Osteoblast (primary cell): ENCODE results near the gene SMIM26. TPM values are rescaled to one million over a fixed set of nuclear protein-coding genes. Genes with fewer than 3 reads are reported as not detected.

Experiments
- DNase-seq: peaks from one replicate; pipeline ENCODE4 v3.0.0; 2011; ENCODE audit warnings: low spot score, mixed read lengths; ENCODE audit not compliant: insufficient read length; ENCODE audit errors: missing footprints
- H2AFZ ChIP-seq: 2 replicates; pipeline ENCODE4 v1.6.0; 2011; ENCODE audit warnings: mild to moderate bottlenecking, low read length
- H3K27ac ChIP-seq: 2 replicates; pipeline ENCODE4 v1.5.1; 2011; ENCODE audit warnings: mild to moderate bottlenecking, low read depth, low read length, moderate library complexity
- H3K27me3 ChIP-seq: 2 replicates; pipeline ENCODE4 v1.6.0; 2012; ENCODE audit warnings: mild to moderate bottlenecking, control low read depth, inconsistent platforms, low read length, moderate library complexity; ENCODE audit not compliant: insufficient read depth
- H3K36me3 ChIP-seq: 2 replicates; pipeline ENCODE4 v1.5.1; 2011; ENCODE audit warnings: mild to moderate bottlenecking, low read length, control low read depth, moderate library complexity; ENCODE audit not compliant: insufficient read depth
- H3K4me1 ChIP-seq: 2 replicates; pipeline ENCODE4 v1.5.1; 2011; ENCODE audit warnings: mild to moderate bottlenecking, low read length, control low read depth, moderate library complexity; ENCODE audit not compliant: insufficient read depth
- H3K4me2 ChIP-seq: 2 replicates; pipeline ENCODE4 v1.6.0; 2011; ENCODE audit warnings: mild to moderate bottlenecking, low read length; ENCODE audit not compliant: insufficient read depth
- H3K4me3 ChIP-seq: fragments of 200-600 bp; sonication (generic); 3 replicates; pipeline ENCODE4 v1.5.1; 2012; ENCODE audit warnings: mild to moderate bottlenecking, low read length, inconsistent platforms; ENCODE audit not compliant: insufficient read depth
- H3K79me2 ChIP-seq: 2 replicates; pipeline ENCODE4 v1.6.0; 2012; ENCODE audit warnings: mild to moderate bottlenecking, low read length, control low read depth, inconsistent platforms; ENCODE audit not compliant: insufficient read depth
- H3K9me3 ChIP-seq: 2 replicates; pipeline ENCODE4 v1.5.1; 2011; ENCODE audit warnings: low read depth, low read length, control low read depth
- H4K20me1 ChIP-seq: 2 replicates; pipeline ENCODE4 v1.6.0; 2012; ENCODE audit warnings: mild to moderate bottlenecking, low read length, control low read depth; ENCODE audit not compliant: insufficient read depth
- CTCF ChIP-seq: IDR thresholded peaks from 2 replicates; pipeline ENCODE4 v1.5.1; 2011; ENCODE audit warnings: mild to moderate bottlenecking, low read depth, low read length, moderate library complexity; ENCODE audit errors: extremely low read depth
- small RNA-seq: library from RNA; depleted of rRNA; stranded (forward); fragments of <200 nt; gene quantifications from one replicate; pipeline ENCODE3, GENCODE V24; 2012
- total RNA-seq: library from RNA; depleted of rRNA; stranded (reverse); fragments of >200 nt; gene quantifications from 2 replicates; pipeline ENCODE4 v1.2.3, GENCODE V29; 2012

The SMIM26 gene
- total RNA-seq, 1 donor = 59.7 TPM

DNA sequence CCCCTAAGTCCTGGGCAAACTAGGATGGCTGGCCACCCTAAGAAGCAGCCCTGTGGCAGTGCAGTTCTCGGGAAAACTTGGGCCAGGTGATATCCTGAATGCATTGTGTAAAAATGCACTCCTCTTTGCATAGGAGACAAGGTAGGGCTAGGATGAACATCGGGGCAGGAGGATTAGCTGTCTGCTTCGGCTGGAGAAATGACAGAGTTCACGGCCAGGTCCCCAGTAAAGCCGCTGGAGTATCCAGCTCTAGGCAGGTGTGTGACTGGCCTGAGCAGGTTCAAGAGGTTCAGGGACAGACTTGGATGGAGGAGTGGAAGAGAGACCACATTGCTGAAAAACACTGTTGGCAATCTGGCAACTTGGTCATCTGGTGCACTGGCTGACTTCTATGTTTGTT is 47.0 kb downstream of the SMIM26 start:
- H3K27me3 ChIP-seq = no peaks in the 10 kb centered on the region
- H3K9me3 ChIP-seq = no peaks in the 10 kb centered on the region
- H3K36me3 ChIP-seq = peaks cover 3% of the 10 kb centered on the region
- no peak for DNase-seq
- H3K4me1 ChIP-seq = no peaks in the 10 kb centered on the region
- no peaks in the 10 kb centered on the region for H3K79me2 ChIP-seq
- no peak overlapping the region for H3K4me3 ChIP-seq
- H3K27ac ChIP-seq = no peak overlapping the region
- no peak overlapping the region for H2AFZ ChIP-seq
- H3K4me2 ChIP-seq = no peak overlapping the region
- TF ChIP-seq CTCF = no peak
- no peaks in the 10 kb centered on the region for H4K20me1 ChIP-seq

- H3K4me1 ChIP-seq = no peaks in the 10 kb centered on the region
- no peak overlapping the region for H3K4me3 ChIP-seq
- H3K27ac ChIP-seq = no peak overlapping the region
- no peaks in the 10 kb centered on the region for H3K79me2 ChIP-seq
- no peaks in the 10 kb centered on the region for H3K9me3 ChIP-seq
- peaks cover 3% of the 10 kb centered on the region for H3K36me3 ChIP-seq
- H4K20me1 ChIP-seq = no peaks in the 10 kb centered on the region
- no peak for DNase-seq
- peak overlapping the region; percentile 29 for H3K4me2 ChIP-seq
- H3K27me3 ChIP-seq = no peaks in the 10 kb centered on the region
- H2AFZ ChIP-seq = no peak overlapping the region
- no peak for TF ChIP-seq CTCF
These were observed 47.9 kb downstream of the SMIM26 start for GRCh38 chr20:18615020-18615650.

Small RNAs within 50 kb of the gene (small RNA-seq; reads per million reads assigned to genes)
- gene RN7SL638P = not detected
- gene RNU6ATAC34P = not detected

Other genes with a start within 250 kb of the SMIM26 start
- 1.4 and 1.5 TPM in 2 replicates for gene DZANK1, start 100.4 kb upstream of the SMIM26 start, total RNA-seq
- gene POLR3F, start 100.0 kb upstream of the SMIM26 start, total RNA-seq = 20.3 and 20.6 TPM in 2 replicates
- 18.5 and 24.8 TPM in 2 replicates for gene RBBP9, start 70.2 kb upstream of the SMIM26 start, total RNA-seq
- gene SEC23B, start 59.5 kb upstream of the SMIM26 start, total RNA-seq = 30.8 and 31.5 TPM in 2 replicates
- 52.1 and 53.6 TPM in 2 replicates for gene DTD1, start 20.6 kb downstream of the SMIM26 start, total RNA-seq
- 0.29 TPM in 1 of 2 replicates, not detected in the other for gene SCP2D1, start 246.4 kb downstream of the SMIM26 start, total RNA-seq